ENCODE measurements around the gene SYNPR.
"Not testable (repeated sequence)": the region's sequence is repeated elsewhere in the genome, so short reads cannot be mapped to it uniquely, and the experiment has no call there.

SYNPR gene

DNA sequence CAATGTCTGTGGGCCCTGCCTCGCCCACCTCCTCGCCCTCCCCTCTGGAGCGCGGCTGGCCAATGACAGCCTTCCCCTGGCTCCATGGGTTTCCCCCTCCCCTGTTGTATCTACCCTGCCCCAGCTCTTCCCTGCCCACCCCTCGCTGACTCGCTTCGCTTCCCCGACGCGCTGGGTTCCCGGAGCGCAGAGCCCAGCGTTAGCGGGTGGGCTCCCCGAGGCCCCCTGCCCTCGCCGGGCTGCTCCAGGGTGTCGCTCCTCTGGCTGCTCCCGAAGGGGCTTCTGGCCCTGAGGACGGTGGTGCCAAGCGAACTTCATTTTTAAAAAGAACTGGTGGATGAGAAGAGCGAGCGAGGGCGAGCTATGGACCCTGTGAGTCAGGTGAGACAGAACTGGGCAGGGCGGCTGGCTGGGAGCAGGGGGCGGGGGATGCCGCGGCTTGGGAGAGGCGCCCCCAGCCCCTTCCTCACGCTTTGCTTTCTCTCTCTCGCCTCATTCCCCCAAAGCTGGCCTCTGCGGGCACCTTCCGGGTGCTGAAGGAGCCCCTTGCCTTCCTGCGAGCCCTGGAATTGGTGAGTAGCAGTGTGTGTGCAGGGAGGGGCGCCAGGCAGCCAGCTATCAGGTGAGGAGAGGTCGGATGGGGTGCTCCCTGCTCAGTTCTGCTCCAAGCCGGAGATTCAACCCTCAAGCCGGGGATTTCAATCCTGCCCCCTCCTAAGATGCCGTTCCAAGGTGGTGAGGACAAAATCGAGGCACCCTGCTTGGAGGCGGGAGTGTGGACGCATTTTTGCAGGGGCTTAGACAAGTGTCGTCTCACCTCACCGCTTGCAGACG, at the start of gene SYNPR:
TSS of gene SYNPR (plus strand) at position 138 of the 834 bp plus-strand sequence.
- peak; percentile 12 for DNase-seq

DNA sequence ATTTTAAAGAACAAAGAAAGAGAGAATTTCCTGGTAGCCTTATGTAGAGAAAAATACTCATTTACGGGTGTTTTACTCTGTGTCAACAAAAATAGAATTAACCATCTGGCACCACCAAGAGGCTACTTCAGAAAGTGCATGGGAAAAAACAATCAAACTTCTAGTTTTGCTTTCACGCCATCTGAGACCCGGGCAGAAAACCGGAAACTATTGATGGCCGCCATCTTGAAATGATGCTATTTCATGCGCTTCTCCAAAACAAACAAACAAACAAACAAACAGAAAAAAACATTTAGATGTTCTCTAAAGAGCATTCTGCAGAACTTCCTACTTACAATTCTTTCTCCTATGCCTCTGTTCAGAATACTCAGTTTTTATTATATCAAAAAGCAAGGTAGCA, 49.4 kb upstream of the SYNPR start:
- peak; percentile 63 for DNase-seq

DNA sequence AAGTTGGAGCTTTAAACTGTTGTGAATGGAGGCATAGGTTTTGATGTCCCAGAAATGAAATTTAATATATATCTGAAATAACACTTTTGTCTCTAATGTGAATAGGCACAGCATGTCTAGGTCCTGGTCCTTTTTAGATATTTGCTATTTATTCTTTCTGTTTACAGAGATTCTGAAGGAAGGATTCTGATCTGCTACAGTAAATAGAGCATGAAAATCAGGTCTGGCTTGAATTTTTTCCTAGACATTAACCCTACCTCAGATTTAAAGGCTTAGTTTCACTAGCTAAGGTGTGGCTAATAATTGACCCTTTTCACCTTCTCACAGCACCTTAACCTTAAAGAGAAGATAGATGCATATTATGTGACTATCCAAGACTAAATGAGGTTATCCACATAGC, 48.0 kb upstream of the SYNPR start:
- DNase-seq = no peak

DNA sequence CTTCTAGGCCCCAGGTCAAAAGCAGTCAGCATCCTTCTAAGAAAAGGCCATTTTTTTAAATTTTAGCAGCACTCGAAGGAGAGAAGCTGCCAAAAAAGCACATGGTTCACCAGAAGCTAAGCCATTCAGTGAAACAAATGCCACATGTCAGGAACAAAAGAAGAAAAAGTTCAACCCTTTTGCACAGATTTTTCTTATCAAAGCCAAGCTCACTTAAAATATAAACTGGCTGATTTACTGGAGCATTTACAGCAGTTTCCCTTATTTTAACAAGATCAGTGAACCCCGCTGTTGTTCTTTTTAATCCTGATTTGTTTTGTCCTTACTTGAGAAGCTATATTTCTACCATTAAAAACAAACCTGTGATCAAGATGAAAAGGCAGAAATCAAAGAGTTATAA, 46.5 kb upstream of the SYNPR start:
- DNase-seq = no peak

DNA sequence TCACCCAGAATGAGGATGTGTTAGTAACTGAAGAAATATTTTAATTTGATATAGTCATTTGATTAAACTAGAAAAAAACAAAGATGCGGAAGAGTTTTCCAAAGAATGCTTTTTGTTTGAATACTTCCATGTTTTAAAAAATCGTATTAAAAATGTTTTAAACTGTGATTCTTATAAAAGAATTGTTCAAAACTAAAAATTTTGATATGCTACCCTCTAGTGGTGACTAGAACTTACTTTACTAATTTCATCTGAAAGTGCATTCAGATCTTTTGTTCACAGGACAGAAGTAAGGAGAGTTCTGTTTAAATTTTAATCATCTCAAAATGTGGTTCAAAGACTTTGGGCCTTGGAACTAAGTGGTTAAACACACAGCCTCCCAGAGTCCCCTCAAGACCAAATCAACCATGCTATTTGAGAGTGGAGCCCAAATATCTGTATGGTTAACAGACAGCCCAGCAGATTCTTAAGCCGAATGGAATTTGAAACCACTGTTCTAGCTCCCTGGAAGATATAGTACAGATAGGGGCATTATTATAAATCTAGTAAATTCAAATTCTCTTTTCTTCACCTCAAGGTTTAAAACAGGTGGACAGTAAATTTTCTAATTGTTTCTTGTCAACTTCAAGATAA, 45.2 kb upstream of the SYNPR start:
- DNase-seq = peak; percentile 14

DNA sequence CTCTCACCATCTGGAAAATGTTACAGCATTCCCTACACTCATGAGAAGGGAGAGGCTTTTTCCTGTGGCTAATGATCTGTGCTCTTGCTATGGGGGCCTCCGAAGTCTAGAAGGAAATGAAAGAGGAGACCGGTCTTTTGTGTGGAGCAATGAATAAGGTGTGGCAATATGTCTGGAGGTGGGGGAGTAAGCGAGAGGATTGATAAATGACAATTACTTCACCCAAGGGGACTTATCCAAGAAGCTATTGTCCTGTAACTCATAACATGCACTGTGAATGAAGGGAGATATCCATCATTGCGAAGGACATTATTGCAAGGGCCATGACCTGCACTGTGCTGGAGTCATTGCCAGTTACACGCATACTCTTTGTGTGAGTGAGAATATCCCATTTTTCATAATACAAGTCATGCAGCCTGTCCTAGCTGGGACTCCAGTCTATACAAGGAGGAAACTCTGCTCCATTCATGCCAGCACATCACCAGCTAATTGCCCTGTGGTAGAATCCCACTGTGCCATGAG, 37.7 kb upstream of the SYNPR start:
- no peak for DNase-seq

DNA sequence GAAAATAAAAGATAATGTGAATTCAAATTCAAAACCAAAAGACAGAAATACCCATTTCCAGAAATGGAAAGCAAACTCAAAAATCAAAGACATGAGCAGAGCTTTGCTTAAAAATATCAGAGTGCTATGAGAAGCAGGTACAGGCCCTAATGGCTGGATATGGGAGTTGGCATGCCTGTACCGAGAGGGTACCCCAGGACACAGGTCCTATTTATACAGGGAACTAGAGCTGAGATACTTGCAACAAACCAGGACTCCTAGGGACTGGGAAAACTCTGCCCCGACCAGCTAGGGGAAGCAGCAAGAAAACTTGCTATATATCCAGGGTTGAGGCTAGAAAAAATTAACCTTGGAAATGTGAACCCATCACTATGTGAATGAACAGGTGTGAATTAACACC, 36.0 kb upstream of the SYNPR start:
- DNase-seq = no peak

DNA sequence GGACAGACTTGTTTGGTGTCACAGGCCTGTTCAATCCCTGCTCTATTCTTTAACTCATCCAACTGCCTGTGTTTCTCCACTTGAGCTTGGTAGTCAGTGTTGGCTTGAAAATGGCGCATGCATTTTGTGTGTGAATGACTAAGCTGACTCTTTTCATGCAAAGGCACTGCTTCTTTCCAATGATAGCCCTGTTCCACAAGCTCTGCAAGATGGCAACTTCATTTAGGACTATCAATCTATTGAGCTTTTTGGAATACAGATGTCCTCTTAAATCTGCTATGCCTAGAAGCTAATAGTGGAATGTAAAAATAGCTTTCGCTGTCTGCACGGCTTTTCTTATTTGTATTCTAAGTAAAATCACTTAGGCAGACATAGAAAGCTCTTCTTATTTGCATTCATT, 33.6 kb upstream of the SYNPR start:
- DNase-seq = no peak

DNA sequence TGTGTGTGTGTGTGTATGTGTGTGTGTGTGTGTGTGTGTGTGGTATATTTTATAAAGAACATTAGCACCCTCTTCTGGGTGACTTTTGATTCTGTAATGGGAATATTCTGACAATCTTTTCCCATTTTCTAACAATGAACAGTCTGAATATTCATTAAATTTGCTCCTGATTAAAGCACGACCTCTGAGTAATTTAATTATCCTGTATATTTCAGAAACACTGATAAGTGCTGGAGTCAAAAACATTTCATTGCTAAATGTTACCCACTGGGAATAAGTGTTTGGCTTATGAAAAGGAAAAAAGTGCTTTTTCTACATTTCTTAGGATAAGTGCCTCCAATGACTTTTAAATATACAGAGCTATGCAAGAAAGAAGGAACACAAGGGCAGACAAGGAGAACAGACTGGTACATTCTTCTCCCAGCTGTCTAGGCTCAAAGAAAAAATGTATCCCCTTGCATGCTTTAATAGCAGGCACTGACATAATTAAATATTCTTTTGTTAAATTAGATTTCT, 32.3 kb upstream of the SYNPR start:
- no peak for DNase-seq

DNA sequence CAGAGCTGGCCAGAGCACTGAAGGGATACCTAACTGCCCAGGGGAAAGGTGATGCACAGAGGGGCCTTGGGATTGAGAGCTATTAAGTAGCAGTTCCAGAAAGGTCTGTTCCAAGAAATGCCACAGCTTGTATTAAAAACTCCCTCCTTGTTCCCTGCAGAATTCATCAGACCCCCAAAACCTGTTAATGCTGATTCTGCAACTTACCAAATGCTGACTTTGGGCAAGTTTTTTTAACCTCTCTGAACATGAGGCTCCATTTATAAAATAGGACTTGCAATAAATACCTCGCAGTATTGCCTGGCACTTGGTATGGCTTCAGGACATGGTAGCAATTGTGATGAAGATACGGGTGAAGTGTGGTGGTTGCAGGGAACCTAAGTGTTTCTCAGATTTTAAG, 30.1 kb upstream of the SYNPR start:
- no peak for DNase-seq

DNA sequence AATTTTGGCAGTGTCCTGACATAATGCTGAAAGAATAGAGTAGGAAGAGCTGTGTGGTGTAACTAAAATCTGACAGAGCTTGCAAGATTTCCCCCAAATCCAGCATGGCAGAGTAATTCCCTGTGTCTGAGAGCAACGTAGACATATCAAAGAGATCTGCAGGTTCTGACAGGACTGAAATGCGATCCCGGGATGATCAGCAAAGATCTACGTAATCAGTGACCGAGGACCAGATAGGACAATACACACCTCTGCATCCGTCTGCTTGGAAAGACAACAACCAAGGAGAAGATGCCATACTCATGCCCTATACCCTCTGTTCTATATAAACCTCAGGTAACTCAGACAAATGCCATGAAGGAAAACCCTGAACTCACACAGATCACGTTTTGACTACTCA, 26.6 kb upstream of the SYNPR start:
- no peak for DNase-seq

DNA sequence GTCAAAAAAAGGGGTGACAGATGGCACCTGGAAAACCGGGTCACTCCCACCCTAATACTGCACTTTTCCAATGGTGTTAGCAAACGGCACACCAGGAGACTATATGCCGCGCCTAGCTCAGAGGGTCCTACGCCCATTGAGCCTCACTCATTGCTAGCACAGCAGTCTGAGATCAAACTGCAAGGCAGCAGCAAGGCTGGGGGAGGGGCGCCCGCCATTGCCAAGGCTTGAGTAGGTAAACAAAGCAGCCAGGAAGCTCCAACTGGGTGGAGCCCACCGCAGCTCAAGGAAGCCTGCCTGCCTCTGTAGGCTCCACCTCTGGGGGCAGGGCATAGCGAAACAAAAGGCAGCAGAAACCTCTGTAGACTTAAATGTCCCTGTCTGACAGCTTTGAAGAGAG, 22.3 kb upstream of the SYNPR start:
- DNase-seq = not testable (repeated sequence)

DNA sequence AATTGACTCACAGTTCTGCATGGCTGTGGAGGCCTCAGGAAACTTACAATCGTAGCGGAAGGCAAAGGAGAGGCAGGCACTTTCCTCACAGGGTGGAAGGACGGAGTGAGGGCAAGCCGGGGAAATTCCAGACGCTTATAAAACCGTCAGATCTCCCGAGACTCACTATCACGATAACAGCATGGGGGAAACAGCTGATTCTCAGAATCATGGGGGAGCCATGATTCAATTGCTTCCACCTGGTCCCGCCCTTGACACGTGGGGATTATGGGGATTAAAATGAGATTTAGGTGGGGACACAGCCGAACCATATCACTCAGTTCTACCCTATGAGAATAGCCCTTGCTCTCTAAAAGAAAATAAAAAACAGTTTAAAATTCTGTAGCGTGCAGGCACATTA, 13.4 kb upstream of the SYNPR start:
- DNase-seq = no peak

DNA sequence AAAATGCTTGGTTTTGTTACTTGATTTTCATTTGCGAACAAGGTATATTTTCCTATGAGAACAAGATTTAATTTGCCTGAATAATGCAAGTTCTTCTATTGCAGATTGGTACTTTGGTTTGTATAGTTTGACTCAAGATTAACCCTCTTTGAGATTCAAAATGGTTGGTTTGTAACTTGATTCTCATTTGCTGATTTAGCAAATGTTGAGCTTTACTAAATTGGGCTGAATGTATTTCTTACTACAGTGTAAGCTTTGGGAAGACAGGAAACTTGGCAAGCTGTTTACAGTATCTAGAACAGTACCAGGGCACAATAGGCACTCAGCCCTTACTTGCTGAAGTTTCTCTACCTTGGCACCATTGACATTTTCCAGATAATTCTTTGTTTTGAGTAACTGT, 3.7 kb upstream of the SYNPR start:
- DNase-seq = no peak

DNA sequence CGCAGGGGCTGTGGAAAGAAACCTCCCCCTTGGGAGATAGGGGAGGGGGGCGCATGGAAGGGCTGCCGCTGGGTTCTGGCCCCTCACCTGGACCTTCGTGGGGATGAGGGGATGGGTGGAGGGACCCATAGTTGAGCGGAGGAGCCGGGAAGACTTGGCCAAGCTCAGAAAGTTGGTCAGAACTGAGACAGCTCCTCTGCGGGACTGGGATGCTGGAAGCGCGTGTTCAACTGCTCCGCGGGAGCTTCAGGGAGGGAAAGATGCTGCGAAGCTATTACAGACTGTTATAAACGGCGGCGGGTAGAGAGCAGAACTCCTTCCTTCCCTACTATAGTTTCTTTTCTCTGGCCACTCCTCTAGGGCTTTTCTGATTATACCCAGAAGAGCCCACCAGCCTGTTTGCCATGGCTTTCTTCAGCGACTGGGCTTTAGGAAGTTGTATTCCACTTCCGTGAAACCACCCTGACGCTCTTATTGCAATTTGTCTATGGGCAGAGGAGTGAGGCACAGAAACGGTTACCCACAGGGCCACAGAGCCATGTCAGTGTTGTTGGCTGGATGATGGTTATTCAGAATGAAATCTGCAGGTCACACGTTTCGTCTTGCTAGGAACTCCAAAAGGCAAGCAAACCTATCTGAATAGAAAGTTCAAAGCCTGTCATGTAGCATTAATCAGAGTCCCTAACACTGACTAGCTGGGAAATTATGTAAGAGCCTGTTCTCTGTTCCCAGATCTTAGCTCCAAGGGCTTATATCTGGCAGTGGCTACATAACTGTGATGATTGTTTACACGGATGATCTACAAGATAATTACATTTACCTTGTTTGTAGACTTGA, 1.1 kb downstream of the SYNPR start:
- DNase-seq = no peak

DNA sequence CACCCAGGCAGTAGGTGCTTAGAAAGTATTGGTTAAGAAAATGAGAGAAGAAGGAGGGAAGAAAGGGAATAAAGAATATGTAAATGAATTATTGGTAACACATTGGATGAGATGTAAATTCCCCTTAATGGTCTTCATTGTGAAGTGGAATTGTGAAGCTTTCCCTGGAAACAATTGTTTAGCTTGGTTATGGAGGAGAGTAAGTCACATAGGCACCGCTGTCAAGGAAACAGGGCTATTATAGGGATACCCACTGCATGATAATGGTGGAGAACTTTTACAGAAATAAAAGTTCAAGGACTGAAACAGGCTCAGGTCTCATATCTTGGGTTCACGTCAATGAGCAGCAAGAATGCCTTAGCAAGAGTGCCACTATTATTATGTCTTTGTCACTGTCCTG, 9.5 kb downstream of the SYNPR start:
- no peak for DNase-seq

DNA sequence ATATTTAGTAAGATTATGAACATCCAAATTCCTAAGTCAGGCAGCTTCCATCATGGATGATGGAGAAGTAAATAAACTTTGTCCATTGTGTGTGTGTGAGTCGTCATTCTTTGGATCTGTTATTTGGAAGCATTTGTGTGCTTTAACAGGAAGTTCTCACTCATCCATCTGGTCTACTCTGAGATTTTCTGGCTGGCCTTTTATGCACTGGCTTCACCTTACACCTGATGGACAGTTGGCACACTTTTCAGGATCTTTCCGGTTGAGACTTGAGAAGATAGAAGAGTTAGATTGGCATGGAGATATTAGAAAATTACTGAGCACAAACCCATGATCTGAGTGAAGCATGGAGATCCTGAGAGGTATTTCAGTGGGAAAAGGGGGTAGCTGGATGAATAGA, 12.6 kb downstream of the SYNPR start:
- DNase-seq = no peak

DNA sequence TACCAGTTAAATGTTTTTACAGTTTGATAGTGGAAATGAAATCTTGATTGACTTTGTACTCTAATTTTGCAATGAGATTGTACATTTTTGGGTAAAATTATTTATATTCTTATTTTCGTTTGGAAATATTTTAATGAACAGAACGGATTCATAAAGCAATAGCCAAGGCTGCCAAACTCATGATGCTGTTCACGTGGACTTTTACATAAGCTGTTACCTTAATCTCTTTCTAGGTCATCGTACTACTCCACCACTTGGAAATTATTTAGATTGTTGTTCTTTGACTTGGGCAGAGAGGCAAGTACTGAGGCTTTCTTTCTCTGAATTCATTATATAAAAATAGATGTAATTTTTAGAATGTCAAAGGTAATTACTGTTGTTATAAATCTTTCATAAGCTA, 16.2 kb downstream of the SYNPR start:
- DNase-seq = no peak

DNA sequence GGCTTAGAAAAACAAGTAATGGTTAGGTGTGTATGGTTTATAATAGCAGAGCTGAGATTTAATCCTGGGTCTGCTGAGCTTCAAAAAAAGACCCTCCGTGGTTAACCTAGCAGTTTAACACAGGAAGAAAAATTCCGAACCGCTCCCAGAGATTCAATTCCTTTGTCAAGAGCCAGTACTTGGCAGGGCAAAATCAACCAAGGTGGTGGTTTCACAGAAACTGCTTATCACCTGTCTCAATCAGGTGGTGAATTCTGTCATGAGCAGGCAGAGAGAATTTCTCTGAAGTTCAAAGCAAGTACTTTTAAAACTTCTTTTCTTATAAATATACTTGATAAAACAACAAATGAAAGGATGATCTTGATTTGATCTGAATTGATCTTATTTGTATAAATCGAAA, 17.2 kb downstream of the SYNPR start:
- no peak for DNase-seq

DNA sequence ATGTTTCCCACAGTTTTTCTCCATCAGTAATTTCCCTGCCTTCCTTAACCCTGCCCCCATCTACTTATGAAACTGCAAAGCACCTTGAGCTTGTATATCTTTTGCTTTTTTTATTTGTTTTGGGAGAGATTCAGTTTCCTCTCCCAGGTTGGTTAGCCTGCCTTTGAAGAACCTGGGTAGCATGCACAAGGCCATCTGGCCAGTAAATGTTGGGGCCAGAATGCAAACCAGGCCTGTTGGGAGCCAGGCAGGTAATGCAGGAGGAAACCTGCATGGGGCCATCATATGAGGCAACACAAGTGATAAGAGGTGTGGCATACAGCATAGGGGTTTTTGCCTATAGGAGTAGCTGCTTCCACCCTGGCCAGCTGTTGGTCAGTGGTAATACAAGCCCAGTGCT, 17.7 kb downstream of the SYNPR start:
- no peak for DNase-seq

DNA sequence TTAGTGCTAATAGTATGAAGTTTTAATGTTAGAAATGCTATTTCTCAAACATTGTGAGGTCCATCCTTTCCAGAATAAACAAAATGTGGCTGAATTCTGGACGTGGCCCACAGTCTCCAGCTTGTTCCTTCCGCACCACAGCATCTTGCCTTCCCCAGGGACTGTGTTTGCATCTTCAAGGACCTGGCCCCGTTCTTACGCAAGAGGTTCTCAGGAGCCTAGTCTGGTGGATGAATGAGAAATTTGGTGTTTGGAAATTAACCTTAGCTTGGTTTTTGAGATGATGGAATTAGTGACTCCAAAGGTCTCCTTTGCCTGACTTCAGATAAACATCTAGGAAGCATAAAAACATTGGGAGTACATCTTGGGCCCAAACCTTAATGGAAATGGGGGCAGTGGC, 18.1 kb downstream of the SYNPR start:
- DNase-seq = no peak

DNA sequence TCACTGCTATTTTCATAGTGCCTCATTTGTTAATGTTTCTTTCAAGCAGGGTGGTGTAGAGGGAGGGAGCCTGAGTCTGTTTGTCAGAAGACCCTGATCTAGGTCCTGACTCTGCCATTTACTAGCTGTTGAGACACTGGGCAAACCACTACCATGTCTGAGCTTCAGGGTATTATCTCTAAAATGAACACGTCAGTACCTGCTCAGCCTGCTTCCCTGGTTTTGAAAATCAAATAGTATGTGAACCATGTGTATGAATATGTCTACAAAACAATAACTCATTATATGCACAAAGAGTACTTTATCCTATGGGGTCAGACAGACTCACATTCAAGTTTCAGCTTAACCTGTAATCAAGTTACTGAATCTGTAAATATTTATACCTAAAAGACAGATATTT, 25.1 kb downstream of the SYNPR start:
- no peak for DNase-seq

DNA sequence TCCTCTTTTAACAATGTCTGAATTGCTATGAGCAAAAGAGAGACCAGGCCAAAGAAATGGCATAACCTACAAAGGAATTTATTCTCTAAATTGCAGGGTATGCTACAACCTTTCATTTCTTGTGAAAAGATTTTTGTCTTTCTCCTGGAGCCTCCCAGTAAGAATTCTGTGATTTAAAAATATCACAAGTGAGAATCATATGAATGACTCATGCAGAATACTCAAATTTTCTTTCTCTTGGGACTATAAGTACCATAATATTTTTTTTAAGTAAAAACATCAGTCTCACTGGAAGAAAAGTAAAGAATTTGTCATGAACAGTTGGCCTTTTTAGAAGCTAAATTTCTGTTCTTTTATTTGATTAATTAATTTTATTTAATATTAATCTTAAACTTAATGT, 26.3 kb downstream of the SYNPR start:
- no peak for DNase-seq
